Fibroblast of skin of back (primary cell): Measurements from ENCODE around the gene MACF1.
A peak's percentile ranks its signal among the peaks of the same experiment; 100 is the strongest.

Experiments
- DNase-seq: peaks from one replicate; pipeline ENCODE4 v3.0.0-alpha.2; 2013

MACF1 gene

GRCh38 chr1:39262802-39263201 is 58.3 kb downstream of the MACF1 start:
- no peak for DNase-seq

- DNase-seq = no peak
Observed at GRCh38 chr1:39266269-39266668, 61.8 kb downstream of the MACF1 start.

GRCh38 chr1:39266792-39267191 is 62.3 kb downstream of the MACF1 start:
- no peak for DNase-seq

- DNase-seq = peak; percentile 85
Observed at GRCh38 chr1:39268112-39268581, 63.7 kb downstream of the MACF1 start.

- DNase-seq = no peak
Observed at GRCh38 chr1:39268906-39269305, 64.4 kb downstream of the MACF1 start.

GRCh38 chr1:39269349-39269748 is 64.9 kb downstream of the MACF1 start:
- DNase-seq = no peak

GRCh38 chr1:39269791-39270342 is 65.4 kb downstream of the MACF1 start:
- peak; percentile 53 for DNase-seq

- no peak for DNase-seq
Observed at GRCh38 chr1:39270368-39270767, 65.9 kb downstream of the MACF1 start.

GRCh38 chr1:39272027-39272797 is 67.7 kb downstream of the MACF1 start:
- no peak for DNase-seq

GRCh38 chr1:39272798-39273469 is 68.4 kb downstream of the MACF1 start:
- no peak for DNase-seq

- no peak for DNase-seq
Observed at GRCh38 chr1:39275836-39276507, 71.5 kb downstream of the MACF1 start.

- DNase-seq = no peak
Observed at GRCh38 chr1:39277879-39278278, 73.4 kb downstream of the MACF1 start.

GRCh38 chr1:39282537-39283216 is 78.2 kb downstream of the MACF1 start:
- no peak for DNase-seq

- DNase-seq = no peak
Observed at GRCh38 chr1:39283858-39284257, 79.4 kb downstream of the MACF1 start.

- no peak for DNase-seq
Observed at GRCh38 chr1:39287541-39287940, 83.0 kb downstream of the MACF1 start.

- peak; percentile 56 for DNase-seq
Observed at GRCh38 chr1:39288735-39289465, 84.4 kb downstream of the MACF1 start.

- DNase-seq = no peak
Observed at GRCh38 chr1:39292401-39292800, 87.9 kb downstream of the MACF1 start.

GRCh38 chr1:39293375-39294070 is 89.0 kb downstream of the MACF1 start:
- no peak for DNase-seq

- DNase-seq = no peak
Observed at GRCh38 chr1:39294531-39294930, 90.0 kb downstream of the MACF1 start.

- DNase-seq = no peak
Observed at GRCh38 chr1:39295901-39296300, 91.4 kb downstream of the MACF1 start.

- peak; percentile 24 for DNase-seq
Observed at GRCh38 chr1:39297551-39297950, 93.1 kb downstream of the MACF1 start.
